GOT3 (cell line): ENCODE results near the gene TBCCD1.
"Not testable (repeated sequence)": the region's sequence is repeated elsewhere in the genome, so short reads cannot be mapped to it uniquely, and the experiment has no call there.

Experiments used
- DNase-seq: peaks from one replicate; lab custom pipeline; 2025; ENCODE audit warnings: mixed read lengths; lab: John Stamatoyannopoulos, UW

Gene TBCCD1

DNA sequence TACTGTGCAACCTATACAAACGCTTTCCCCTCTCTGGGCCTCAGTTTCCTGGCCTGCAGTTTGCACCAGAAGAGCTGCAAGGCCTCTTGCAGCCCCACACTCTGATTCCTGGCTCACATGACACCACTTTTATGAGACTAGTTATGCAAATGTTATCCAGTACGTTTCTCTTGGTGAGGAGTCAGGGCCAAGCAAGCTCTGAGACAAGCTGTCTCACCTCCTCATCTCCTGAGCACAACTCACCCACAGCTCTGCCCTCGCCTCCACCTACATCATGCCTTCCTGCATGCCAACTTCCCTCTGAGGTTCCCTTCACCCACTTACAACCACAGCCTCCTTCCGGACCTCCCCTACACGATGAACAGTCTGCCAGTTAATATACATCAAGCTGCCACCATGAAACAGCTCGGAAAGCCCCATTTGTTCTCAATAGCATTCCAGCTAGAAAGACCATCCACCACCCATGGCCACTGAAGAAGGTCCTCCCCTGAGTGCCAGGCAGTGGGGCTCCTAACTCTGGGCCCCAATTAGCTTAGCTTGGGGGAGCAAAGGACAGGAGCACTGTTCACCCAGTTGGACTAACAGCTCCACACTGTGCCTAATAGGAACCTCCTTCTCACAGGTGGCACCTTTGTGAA, 48.0 kb downstream of the TBCCD1 start:
- DNase-seq, result no peak

DNA sequence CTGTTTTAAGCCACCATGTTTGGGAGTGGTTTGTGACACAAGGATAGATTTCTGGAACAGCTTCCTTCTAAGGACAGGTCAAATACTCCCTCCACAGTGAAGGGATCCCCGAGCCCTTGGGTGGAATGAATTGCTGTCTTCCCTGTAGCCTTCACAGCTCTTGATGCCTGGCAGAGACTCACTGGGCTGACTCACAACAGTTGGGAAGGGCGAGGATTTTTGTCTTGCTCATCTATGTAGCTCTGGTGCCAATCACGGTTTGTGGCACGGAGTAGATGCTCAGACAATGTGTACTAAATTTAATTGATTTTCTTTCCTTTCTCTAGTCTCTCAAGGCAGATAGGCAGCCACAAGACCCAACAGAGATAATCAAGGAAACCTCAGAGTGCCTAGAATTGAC, 49.9 kb downstream of the TBCCD1 start:
- no peak for DNase-seq

DNA sequence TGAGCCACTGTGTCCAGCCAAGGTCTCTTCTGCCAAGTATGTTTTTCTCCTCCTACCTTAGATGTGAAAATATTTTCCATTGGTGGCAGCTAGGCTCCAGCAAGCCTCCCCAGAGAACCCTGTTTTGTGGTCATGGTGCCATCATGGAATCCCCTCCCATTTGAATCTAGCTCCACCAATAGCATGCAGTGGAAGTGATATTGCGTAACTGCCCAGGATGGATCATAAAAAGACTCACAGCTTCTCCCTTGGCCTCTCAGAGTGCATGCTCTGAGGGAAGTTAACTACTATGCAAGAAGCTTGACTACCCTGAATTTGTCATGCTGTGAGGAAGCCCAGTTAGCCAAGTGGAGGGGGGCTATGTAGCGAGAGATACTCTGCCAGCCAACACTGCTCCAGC, 50.5 kb downstream of the TBCCD1 start:
- no peak for DNase-seq

DNA sequence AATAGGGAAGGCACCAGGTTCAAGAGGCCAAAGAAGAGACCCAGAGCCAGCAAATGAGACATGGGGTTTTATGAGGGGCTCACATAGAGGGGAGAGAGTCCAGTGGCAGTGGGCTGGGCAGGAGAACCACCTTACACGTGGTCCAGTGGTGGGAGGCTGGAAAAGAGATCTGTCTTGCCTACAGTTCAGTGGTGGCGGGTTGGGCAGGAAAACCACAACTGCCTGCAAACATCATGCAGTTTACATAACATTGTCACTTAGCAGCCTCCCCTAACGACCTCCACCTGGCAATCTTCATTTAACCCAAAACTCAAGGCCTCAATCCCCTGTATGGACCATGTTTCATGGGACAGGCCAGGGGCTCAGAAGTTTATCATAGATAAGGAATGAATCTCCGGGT, 52.0 kb downstream of the TBCCD1 start:
- no peak for DNase-seq

DNA sequence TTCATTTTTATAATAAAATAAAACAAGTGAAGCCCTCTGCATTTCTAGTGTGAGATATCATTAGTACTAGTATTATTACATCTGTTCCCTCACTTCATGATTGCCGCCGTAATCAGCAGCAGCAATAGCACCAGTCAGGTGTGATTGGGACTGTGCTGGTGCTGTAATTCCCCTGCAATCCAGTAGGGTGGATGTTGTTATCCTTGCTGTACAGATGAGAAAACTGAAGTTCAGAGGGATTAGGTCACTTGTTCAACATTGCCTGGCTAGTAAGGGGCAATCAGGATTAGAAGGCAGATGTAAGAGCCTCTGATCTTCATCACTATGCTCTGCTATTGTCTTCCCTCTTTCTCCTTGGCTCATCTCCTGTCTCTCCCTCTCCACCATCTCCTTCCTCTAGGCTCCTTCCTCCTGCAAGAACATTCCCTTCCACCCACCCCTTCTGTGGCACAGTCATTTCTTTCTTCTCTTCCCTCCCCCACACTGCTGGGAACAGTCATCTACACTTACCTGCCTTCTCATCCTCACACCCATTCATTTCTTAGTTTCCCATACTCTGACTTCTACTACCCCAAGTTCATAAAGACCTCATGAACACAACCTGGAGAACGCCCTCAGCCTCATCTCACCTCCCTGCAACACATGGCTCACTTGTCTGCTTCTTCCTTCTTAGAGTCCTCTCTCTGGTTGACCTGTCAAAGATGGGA, 52.7 kb downstream of the TBCCD1 start:
- DNase-seq, result no peak

DNA sequence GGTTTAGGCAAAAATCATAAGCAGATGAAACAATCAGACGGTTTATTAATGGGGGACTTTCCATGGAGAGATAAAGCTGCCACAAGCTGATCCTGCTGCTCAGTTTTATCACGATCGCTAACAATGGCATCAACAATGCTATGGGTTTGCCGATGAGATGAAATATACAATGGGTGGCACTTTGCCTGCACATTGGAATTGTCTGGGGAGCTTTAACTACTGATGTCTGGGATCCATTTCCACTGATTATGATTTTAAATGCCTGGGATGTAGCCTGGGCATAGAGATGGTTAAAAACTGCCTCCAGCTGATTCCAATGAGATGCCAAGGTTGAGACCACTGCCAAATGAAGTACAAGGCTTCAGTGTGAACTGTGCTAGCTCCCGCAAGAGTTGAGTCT, 53.8 kb downstream of the TBCCD1 start:
- no peak for DNase-seq

DNA sequence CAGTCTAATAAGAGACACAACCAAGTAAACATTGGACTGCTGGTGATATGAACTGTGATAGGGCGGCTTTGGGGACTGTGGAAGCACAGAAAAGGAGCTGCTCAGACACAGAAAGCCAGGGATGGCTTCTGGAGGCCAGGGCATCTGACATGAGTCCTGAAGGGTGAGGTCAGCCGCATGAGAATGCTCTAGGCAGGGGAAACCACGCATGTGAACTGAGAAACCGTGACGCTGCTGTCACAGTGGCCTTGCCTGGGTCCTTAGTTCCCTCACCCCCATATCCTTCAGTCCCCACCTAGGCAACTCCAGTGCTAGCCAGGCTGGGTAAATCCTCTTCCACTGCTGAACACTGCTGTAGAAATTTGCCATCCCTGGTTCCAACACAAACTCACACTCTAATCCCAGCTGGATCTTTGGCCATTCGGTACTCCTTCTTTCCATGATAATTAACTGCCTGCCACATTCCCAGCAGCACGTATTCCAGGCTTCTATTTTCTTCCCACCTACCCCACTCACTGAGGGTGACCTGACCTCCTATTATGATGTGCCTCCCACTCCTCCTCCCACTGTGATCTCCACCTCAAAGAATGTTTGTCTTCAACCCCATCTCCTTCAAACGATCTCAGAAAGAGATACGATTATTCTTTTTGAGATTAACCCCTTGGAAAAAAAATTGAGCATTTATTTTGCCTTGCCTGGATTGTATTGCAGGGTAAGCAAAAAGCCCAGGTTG, 54.4 kb downstream of the TBCCD1 start:
- DNase-seq, result no peak

DNA sequence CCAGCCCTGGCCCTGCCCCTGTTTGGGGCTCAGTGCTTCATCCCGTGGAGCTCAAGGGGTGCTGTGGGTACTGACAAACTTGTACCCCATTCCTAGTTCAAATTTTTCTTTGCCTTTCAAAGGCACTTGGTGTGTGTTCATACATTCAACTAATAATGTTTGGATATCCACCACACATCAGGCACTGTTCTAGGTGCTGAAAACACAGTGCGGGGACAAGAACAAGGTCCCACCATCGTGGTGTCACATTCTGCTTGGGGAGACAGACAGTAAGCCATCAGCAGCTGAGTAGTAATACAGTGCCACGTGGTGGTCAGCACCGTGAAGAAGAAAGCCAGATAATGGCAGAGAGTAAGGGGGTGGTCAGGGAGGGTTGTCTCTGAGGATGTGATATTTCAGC, 55.4 kb downstream of the TBCCD1 start:
- no peak for DNase-seq

DNA sequence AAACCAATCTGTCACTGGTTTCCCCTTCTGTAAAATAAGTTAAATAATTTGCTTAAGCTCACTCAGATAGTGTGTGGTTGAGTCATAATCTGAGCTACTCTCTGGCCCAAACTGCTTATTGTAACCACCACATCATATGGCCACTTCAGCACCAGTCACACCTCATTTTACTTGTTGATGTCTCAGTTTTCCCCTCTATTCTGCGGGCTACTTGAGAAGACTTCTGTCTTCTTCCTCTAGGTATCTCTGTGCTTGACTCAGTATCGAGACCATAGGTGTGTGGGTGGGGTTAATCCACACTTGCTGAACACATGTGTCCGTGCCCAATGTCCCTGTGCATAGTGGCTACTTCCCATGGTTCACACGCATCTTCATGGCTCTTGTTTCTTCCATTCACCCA, 55.9 kb downstream of the TBCCD1 start:
- no peak for DNase-seq

DNA sequence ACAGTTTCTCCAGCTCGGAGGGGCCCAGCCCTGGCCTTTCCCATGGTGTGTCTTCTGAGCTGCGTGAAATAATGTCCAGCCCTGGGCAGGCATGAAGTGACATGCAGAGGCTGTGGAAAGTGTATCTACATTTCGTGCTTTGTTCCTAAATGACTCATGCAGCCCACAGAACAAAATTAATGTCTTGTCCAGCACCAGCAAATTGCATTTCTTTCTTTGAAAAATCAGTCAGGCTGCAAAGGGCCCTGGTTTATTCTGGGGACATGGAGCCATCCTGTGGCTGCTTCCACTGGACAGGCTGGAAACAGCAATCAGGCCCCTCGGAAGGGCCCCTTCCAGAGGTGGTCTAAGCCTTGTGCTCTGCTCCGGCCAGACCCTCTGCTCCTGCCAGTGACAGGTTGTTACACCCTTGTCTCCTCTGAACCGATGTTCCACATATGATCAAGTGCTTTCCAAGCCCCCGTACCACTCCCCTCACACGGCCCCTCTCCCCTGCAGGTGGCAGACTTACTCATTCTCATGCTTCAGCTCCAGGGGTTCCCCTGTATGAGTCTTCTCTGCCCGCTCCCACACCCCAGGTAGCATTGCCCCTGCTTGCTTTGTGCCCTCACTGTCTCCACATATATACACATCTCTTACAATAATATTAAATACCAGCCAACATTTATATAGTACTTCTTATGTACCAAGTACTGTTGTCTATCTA, 56.6 kb downstream of the TBCCD1 start:
- DNase-seq, result no peak

DNA sequence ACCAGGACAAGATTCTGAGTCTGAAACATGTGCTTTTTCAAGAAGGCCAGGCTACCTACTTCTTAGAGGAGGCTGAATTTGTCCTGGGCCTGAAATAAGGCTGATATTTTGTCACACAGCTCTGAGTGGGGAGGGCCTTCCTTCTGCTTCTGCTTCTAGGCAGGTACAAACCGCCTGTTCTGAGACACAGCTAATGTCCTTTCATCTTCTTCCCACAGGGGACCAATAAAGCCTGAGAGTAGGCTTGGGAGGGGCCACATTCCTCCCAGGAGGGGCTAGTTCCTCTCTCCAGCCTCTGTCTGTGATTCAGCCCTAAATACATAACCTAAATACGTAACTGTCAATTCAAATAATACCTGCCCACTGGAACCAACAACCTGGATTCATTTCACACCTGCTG, 57.7 kb downstream of the TBCCD1 start:
- DNase-seq, result no peak

DNA sequence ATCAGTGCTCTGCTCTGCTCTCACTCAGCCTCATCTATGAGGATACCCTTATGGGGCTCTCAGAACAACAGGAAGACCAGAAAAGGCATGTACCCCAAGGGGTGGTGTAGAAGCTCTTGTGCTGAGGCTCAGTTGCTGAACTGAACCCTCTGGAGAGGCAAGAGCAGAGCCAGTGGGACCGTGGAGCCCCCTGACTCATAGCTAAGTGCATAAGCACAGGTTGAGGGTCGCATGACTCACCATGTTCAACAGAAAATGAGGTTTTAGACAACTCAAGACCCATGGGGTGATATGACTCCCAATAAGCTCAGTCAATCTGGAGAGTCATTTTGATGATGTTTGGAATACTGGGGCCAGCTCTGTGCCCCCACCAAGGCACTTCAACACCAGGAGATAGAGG, 60.3 kb downstream of the TBCCD1 start:
- DNase-seq, result no peak

DNA sequence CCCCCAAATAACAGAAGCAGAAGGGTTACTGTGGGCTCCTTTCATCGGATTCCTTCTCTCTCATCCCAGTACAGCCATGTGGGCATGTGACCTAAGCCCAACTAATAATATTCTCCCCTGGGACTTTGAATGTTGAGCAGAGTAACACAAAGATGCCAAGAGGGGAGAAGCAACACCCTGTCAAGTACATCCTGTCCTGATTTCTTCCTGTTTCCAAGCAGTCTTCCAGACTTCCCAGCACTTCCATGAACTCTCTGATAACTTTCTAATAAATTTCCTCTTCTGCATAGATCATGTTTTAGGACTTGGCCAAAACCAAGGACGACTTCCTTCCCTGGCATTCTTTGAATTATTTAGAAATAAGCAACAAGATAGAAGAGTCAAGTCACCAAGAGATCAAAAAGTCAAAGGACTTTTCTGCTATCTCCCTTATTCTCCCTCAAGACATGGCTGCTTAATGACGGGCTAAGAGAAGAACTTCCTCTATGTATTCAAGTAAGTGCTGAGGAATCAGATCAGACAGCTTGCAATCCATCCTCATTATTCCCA, 60.9 kb downstream of the TBCCD1 start:
- DNase-seq, result no peak

DNA sequence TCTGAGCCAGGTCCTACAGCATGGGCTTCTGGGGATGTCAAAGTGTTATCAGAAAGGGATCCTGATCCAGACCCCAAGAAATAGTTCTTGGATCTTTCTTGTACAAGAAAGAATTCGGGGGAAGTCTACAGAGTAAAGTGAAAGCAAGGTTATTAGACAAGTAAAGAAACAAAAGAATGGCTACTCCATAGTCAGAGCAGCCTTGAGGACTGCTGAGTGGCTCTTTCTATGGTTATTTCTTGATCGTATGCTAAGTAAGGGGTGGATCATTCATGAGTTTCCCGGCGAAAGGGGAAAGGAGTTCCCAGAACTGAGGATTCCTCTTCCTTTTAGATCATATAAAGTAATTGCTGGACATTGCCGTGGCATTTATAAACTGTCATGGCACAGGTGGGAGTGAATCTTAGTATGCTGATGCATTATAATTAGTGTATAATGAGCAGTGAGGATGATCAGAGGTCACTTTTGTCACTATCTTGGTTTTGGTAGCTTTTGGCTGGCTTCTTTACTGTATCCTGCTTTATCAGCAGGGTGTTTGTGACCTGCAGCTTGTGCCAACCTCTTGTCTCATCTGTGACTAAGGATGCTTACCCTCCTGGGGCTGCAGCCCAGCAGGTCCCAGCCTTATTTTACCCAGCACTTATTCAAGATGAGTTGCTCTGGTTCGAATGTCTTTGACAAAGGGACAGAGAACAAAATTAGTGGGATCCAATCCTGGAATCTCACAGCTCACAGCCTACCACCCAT, 64.0 kb downstream of the TBCCD1 start:
- DNase-seq, result no peak

DNA sequence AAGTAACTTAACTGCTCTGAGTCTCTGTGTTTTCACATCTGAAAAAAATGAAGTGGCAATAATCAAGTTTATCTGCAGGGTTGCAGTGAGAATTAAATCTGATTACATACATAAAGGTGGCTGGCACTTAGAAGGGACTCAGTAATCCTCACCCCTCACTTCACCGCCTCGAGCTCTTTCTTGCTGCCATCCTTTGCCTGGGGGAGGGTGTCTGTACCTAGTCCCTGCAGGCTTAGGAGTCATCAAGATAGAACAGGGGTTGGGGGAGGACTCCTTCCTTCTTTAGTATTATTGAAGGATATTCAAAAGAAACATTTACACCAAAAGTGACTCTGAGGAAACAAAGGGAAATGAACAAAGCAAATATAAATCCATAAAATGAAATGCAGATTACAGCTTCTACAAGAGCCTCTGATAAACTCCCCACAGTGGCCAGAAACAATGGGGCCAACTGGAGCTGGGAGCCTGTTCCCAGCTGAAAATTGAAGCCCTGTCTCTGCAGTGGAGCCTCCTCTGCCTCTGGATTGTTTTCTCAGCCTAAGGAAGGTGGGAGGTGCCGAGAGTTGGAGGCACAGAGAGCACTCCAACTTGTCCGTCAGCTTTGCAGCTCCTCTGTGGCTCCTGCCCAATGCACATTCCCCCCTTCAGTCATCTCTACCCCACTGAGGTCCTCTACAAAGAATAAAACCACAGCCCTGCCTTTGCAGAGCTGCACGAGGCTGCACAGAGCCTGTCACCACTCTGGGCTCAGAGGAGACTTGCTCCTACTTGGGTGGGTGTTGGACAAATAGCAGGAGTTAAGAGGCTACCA, 64.8 kb downstream of the TBCCD1 start:
- no peak for DNase-seq

DNA sequence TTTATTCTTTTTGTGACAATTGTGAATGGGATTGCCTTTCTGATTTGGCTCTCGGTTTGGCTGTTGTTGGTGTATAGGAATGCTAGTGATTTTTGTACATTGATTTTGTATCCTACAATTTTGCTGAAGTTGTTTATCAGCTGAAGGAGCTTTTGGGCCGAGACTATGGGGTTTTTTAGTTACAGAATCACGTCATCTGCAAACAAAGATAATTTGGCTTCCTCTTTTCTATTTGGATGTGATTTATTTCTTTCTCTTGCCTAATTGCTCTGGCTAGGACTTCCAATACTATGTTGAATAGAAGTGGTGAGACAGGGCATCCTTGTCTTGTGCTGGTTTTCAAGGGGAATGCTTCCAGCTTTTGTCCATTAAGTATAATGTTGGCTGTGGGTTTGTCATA, 67.2 kb downstream of the TBCCD1 start:
- not testable (repeated sequence) for DNase-seq

DNA sequence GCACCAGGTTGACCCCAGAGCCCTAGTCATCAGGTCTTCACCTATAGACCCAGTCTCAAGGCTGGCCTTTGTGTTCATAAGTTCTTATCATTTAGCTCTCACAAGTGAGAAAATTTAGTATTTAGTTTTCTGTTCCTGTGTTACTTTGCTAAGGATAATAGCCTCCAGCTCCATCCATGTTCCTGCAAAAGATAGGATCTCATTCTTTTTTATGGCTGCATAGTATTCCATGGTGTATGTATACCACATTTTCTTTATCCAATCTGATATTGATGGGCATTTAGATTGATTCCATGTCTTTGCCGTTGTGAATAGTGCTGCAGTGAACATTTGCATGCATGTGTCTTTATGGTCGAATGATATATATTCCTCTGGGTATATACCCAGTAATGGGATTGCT, 69.1 kb downstream of the TBCCD1 start:
- DNase-seq, result not testable (repeated sequence)

DNA sequence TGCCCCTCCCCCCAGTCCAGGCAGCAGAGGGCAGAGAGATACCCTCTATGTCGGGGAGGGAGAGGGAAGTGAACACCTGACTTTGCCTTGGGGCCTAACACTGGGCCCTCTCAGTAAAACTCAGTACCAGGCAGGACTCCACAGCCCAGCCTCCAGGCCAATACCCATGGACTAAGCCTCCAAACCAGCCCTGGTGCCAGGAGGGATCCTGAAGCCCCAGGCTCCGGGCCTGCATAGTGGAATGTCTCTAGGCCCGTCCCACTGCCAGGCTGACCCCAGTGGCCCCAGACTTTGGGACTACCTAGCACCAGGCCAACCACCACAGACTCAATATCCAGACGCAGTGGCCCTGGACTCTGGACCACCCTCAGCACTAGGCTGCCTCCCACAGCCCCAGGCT, 69.5 kb downstream of the TBCCD1 start:
- DNase-seq, result no peak

DNA sequence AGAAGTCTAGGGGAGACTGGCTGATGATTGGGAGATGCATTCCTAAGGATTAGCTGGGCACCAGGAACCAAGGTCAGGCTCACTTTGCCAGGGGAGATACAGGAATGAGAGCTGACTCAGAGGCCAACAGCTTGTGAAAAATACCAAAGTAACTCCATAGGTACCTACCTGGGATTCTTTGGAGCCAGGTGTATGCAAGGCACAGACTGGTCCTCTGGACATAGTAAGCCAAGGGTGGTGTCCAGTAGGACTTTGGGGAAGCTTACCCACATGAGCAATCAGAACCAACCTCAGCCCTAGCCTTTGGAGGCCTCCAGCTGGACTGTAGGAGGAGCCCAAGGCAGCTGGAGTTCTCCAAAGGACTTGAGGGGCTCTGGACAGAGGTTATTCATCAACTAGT, 70.5 kb downstream of the TBCCD1 start:
- no peak for DNase-seq
